Thymus (tissue), 11 donors: Measurements from ENCODE around the gene NNMT. TPM values are rescaled to one million over a fixed set of nuclear protein-coding genes. Genes with fewer than 3 reads are reported as not detected.

ENCODE experiments used
- DNase-seq, 9 donors: peaks; one replicate each; pipeline ENCODE4 v3.0.0-alpha.2; 2013; ENCODE audit warnings: low spot score in 9 of 9, low read depth in 6 of 9, missing footprints in 1 of 9
- H3K27ac ChIP-seq, 2 donors: one replicate each; pipeline ENCODE4 v1.5.1; 2013; ENCODE audit warnings: control low read depth in 1 of 2, low read depth in 1 of 2, low read length in 1 of 2, mild to moderate bottlenecking in 1 of 2, moderate library complexity in 1 of 2
- H3K27me3 ChIP-seq, 2 donors: one replicate each; pipeline ENCODE4 v1.5.1; 2013; ENCODE audit warnings: low read length in 1 of 2; ENCODE audit not compliant: control insufficient read depth in 2 of 2, insufficient read depth in 1 of 2
- H3K36me3 ChIP-seq, 2 donors: one replicate each; pipeline ENCODE4 v1.5.1; 2013; ENCODE audit warnings: low read length in 1 of 2, mild to moderate bottlenecking in 1 of 2, moderate library complexity in 1 of 2; ENCODE audit not compliant: control insufficient read depth in 2 of 2, insufficient read depth in 2 of 2
- H3K4me1 ChIP-seq, 2 donors: one replicate each; pipeline ENCODE4 v1.5.1; 2013; ENCODE audit warnings: low read length in 2 of 2; ENCODE audit not compliant: control insufficient read depth in 2 of 2, insufficient read depth in 2 of 2
- H3K4me3 ChIP-seq, 2 donors: one replicate each; pipeline ENCODE4 v1.5.1; 2013; ENCODE audit warnings: low read length in 2 of 2, control low read depth in 1 of 2, mild to moderate bottlenecking in 1 of 2
- H3K9me3 ChIP-seq, 2 donors: one replicate each; pipeline ENCODE4 v1.5.1; 2013; ENCODE audit warnings: low read length in 1 of 2, mild to moderate bottlenecking in 1 of 2; ENCODE audit not compliant: control insufficient read depth in 2 of 2, insufficient read depth in 1 of 2
- WGBS: extraction: QIAGEN DNeasy Blood & Tissue Kit; methylation state at CpG from one replicate; pipeline ENCODE4 v1.1.7; 2013; 5-methylcytosine and 5-hydroxymethylcytosine counted together
- polyA plus RNA-seq: library from polyadenylated mRNA; stranded (reverse); fragments of 200-250 nt; gene quantifications from one replicate; pipeline ENCODE4 v1.2.3, GENCODE V29; 2013
- total RNA-seq: library from RNA; stranded (reverse); fragments of 120-200 nt; gene quantifications from one replicate; pipeline ENCODE4 v1.2.4, GENCODE V29; 2013
- donor health status: healthy.

Gene NNMT
- total and polyA plus RNA-seq, 2 donors, result 0.99 to 351 TPM

DNA sequence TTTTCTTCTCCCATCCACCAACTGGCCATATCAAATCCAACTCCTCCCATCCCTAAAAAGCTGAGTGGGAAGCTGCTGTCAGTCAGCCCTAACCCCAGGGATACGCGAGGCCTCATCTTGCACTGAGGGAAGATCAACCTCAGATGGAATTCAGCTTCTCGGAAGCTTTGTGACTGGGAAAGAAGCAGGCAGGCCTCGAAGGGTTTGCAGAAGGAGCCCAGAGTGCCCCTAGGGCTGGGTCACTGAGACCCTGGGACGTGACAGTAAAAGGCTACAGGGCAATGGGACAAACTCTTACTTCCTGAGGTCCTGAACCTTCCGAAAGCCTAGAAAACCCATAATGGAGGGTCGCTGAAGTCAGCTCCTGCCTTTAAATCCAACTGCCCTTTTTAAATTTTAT is 34.4 kb upstream of the NNMT start:
- WGBS, result 86% methylated on average over 7 of the region's 7 CpGs
- Histone ChIP-seq H3K9me3 (no peaks in the 10 kb centered on the region), H3K36me3 (no peaks in the 10 kb centered on the region), H3K4me3 (no peak overlapping the region), H3K27ac (no peak overlapping the region), H3K4me1 (peaks cover 0 to 16% of the 10 kb centered on the region in 2 donors), H3K27me3 (peaks cover 0 to 17% of the 10 kb centered on the region in 2 donors)
- no peak for DNase-seq

DNA sequence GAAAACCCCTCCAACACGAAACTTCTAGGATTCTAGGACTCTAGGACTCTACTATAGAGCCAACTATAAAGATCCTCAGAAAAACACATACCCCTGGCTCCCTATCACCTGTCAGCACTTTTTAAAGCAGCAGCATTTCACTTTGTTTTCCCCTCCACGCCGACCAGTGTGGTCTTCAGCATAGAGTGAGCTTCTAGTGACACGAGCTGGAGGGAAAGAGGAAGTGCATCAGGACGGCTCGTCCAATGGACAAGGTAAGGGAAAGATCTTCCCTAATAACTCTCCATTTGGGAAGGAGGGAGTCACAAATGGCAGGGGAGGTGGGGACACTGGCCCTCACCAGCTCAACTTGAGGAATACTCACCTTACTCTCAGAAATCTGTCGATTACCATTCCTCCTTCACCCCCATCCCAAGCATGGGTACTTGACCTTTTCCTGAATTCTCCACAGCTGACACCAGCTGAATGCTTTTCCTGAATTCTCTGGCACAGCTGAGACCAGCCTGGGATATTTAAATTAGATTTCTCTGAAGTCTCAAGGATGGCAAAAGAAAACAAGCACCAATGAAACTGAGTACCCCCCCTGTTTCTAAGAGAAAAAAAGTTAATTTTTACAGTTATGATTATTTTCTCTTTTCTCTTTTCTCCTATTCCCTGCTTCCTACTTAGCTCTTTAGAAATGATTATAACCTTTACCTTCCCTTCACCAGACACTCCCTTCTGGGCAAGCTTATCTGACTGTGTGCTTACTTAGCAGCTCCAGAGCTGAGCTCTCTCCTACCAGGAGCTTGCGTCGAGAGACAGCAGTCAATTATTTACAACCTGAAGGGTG is 33.3 kb upstream of the NNMT start:
- no peak overlapping the region for H3K27ac ChIP-seq
- DNase-seq, result peak in 4 of 9 donors; percentile 17 to 47 (median 26)
- no peaks in the 10 kb centered on the region for H3K9me3 ChIP-seq
- WGBS, result 28% methylated on average over 9 of the region's 9 CpGs
- peaks cover 0 to 13% of the 10 kb centered on the region in 2 donors for H3K4me1 ChIP-seq
- no peaks in the 10 kb centered on the region for H3K36me3 ChIP-seq
- H3K4me3 ChIP-seq, result no peak overlapping the region
- H3K27me3 ChIP-seq, result peaks cover 0 to 17% of the 10 kb centered on the region in 2 donors

DNA sequence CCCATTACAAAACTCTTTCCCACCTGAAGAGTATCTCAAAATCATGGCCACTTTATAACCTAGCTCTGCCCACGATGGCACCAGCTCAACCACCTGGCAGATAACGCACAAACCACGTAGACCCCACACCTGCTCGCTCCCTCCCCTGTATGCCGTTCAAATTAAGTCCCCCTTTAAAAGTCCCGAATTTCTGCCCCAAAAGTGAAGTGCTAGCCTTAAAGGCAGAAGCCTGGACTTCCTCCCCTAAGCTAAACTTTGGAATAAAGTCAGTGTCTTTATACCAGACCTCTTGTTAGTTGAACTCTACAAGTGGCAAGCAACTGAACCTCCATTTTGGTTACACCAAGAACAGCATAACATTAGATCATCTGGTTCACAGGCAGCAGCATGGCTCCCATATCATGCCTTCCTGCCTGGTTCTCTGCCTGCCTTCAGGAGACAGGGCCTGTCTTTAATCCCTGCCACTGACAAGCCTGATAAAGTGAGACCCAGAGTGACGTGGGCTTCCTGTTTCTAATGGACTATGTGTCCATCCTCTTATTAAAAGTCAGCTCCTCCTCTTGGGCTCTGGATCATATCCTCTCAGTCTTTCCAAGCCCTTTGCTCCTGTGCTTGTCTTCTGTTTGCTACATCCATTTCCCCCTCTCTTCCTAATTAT is 32.6 kb upstream of the NNMT start:
- WGBS, result 82% methylated on average over 7 of the region's 7 CpGs

GRCh38 chr11:114264381-114264780 is 31.8 kb upstream of the NNMT start:
- no peaks in the 10 kb centered on the region for H3K36me3 ChIP-seq
- no peaks in the 10 kb centered on the region for H3K9me3 ChIP-seq
- WGBS, result 91% methylated on average over 2 of the region's 2 CpGs
- DNase-seq, result no peak
- H3K4me3 ChIP-seq, result no peak overlapping the region
- peaks cover 0 to 17% of the 10 kb centered on the region in 2 donors for H3K27me3 ChIP-seq
- H3K4me1 ChIP-seq, result peaks cover 0 to 3% of the 10 kb centered on the region in 2 donors
- no peak overlapping the region for H3K27ac ChIP-seq

More for the DNA sequence above, 32.6 kb upstream of the NNMT start:
- Histone ChIP-seq H3K9me3 (no peaks in the 10 kb centered on the region), H3K4me3 (no peak overlapping the region), H3K4me1 (peaks cover 0 to 10% of the 10 kb centered on the region in 2 donors), H3K27ac (no peak overlapping the region), H3K36me3 (no peaks in the 10 kb centered on the region), H3K27me3 (peaks cover 0 to 17% of the 10 kb centered on the region in 2 donors)
- no peak for DNase-seq

- Histone ChIP-seq H3K9me3 (no peaks in the 10 kb centered on the region), H3K27me3 (peaks cover 0 to 17% of the 10 kb centered on the region in 2 donors), H3K36me3 (no peaks in the 10 kb centered on the region), H3K4me1 (no peaks in the 10 kb centered on the region), H3K4me3 (no peak overlapping the region), H3K27ac (no peak overlapping the region)
- DNase-seq, result no peak
- 86% methylated on average over 8 of the region's 8 CpGs for WGBS
These were observed 30.9 kb upstream of the NNMT start for GRCh38 chr11:114265122-114265878.

- Histone ChIP-seq H3K9me3 (no peaks in the 10 kb centered on the region), H3K4me1 (no peaks in the 10 kb centered on the region), H3K4me3 (no peak overlapping the region), H3K27ac (no peak overlapping the region), H3K36me3 (no peaks in the 10 kb centered on the region), H3K27me3 (peaks cover 0 to 7% of the 10 kb centered on the region in 2 donors)
- WGBS, result 90% methylated on average over 2 of the region's 2 CpGs
- no peak for DNase-seq
These were observed 26.7 kb upstream of the NNMT start for GRCh38 chr11:114269498-114269897.

- no peaks in the 10 kb centered on the region for H3K36me3 ChIP-seq
- peaks cover 0 to 2% of the 10 kb centered on the region in 2 donors for H3K27me3 ChIP-seq
- H3K4me1 ChIP-seq, result no peaks in the 10 kb centered on the region
- H3K4me3 ChIP-seq, result no peak overlapping the region
- H3K27ac ChIP-seq, result no peak overlapping the region
- no peaks in the 10 kb centered on the region for H3K9me3 ChIP-seq
- DNase-seq, result no peak
- WGBS, result 94% methylated on average over 5 of the region's 5 CpGs
These were observed 25.5 kb upstream of the NNMT start for GRCh38 chr11:114270531-114271270.

- Histone ChIP-seq H3K9me3 (no peaks in the 10 kb centered on the region), H3K27me3 (peaks cover 0 to 2% of the 10 kb centered on the region in 2 donors), H3K27ac (no peak overlapping the region), H3K36me3 (no peaks in the 10 kb centered on the region), H3K4me3 (no peak overlapping the region), H3K4me1 (no peaks in the 10 kb centered on the region)
- no peak for DNase-seq
- WGBS, result 81% methylated on average over 2 of the region's 2 CpGs
These were observed 24.9 kb upstream of the NNMT start for GRCh38 chr11:114271316-114271715.
